ENCODE data around the gene ASRGL1. TPM values are rescaled to one million over a fixed set of nuclear protein-coding genes. Genes with fewer than 3 reads are reported as not detected.
"Not testable (repeated sequence)": the region's sequence is repeated elsewhere in the genome, so short reads cannot be mapped to it uniquely, and the experiment has no call there.

Gene ASRGL1
- total RNA-seq, 1 experiment from 2014 or later: 37.7 TPM

DNA sequence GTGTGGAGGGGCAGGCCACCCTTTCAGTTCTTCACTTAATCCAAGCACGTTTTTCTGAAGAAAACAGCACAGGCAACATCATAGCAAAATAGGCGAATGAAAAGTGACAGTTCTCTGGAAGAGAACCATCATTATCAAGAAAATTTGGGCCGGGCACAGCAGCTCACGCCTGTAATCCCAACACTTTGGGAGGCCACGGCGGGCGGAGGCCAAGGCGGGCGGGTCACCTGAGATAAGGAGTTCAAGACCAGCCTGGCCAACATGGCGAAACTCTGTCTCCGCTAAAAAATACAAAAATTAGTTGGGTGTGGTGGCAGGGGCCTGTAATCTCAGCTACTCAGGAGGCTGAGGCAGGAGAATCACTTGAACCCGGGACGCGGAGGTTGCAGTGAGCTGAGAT lies 9.7 kb upstream of the ASRGL1 start:
- H3K27ac ChIP-seq (ENCODE audit: low read depth, low read length, poor library complexity, severe bottlenecking); H3K4me1 ChIP-seq (ENCODE audit: insufficient read depth, low read length, poor library complexity, severe bottlenecking); intact Hi-C loops (cut with micrococcal nuclease; ENCODE audit: unreplicated experiment); H3K27me3 ChIP-seq (replicated peaks; ENCODE audit: insufficient read depth, low read depth, low read length, poor library complexity); DNase-seq (ENCODE audit: low spot score); CTCF ChIA-PET; H3K36me3 ChIP-seq (ENCODE audit: insufficient read depth, low read length, poor library complexity, severe bottlenecking); H3K9me3 ChIP-seq (ENCODE audit: low read depth, low read length, poor library complexity, severe bottlenecking); BruUV-seq (replicated peaks); H3K4me3 ChIP-seq (ENCODE audit: low read depth, low read length, poor library complexity, severe bottlenecking); POLR2A ChIA-PET (ENCODE audit: low non-redundant PET): not testable (repeated sequence)

DNA sequence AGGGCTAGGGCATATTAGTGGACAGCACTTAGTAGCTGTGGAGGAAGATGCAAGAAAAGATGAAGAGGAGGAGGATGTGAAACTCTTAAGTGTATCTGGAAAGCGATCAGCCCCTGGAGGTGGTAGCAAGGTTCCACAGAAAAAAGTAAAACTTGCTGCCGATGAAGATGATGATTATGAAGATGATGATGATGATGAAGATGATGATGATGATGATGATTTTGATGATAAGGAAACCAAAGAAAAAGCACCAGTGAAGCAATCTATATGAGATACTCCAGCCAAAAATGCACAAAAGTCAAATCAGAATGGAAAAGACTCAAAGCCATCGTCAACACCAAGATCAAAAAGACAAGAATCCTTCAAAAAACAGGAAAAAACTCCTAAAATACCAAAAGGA lies 6.0 kb upstream of the ASRGL1 start:
- H3K27ac ChIP-seq (ENCODE audit: low read depth, low read length, poor library complexity, severe bottlenecking); CTCF ChIA-PET; H3K4me3 ChIP-seq (ENCODE audit: low read depth, low read length, poor library complexity, severe bottlenecking); BruUV-seq (replicated peaks); H3K9me3 ChIP-seq (ENCODE audit: low read depth, low read length, poor library complexity, severe bottlenecking); DNase-seq (ENCODE audit: low spot score); POLR2A ChIA-PET (ENCODE audit: low non-redundant PET); intact Hi-C loops (cut with micrococcal nuclease; ENCODE audit: unreplicated experiment); H3K36me3 ChIP-seq (ENCODE audit: insufficient read depth, low read length, poor library complexity, severe bottlenecking); H3K4me1 ChIP-seq (ENCODE audit: insufficient read depth, low read length, poor library complexity, severe bottlenecking): not testable (repeated sequence)
- H3K27me3 ChIP-seq (replicated peaks; ENCODE audit: insufficient read depth, low read depth, low read length, poor library complexity): peaks cover 18% of the 10 kb centered on the region

DNA sequence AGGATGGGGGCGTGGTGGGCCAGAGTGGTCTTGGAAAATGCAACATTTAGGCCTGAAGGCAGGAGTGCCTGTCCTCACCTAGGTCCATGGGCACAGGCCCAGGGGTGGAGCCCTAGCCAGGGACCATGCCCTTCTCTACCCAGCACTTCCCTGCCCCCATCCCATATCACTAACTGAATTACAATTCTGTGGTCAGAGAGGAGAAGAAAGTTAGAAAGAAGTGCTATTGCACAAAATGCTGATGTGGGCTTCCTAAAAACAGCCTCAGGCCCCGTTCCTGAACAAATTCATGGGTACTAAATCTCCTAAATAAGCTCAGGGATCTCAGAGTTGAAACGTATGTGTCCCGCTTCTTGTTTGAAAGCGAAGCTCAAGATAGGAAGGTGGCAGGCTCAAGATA lies 3.5 kb upstream of the ASRGL1 start:
- ChIA-PET POLR2A (ENCODE audit: low non-redundant PET) (no interaction called here), CTCF (no interaction called here)
- no peaks in the 10 kb centered on the region for H3K4me1 ChIP-seq (ENCODE audit: insufficient read depth, low read length, poor library complexity, severe bottlenecking)
- H3K9me3 ChIP-seq (ENCODE audit: low read depth, low read length, poor library complexity, severe bottlenecking): no peaks in the 10 kb centered on the region
- BruUV-seq (replicated peaks): no TSS peak
- no peak for DNase-seq (ENCODE audit: low spot score)
- TF ChIP-seq, protein P1, sequence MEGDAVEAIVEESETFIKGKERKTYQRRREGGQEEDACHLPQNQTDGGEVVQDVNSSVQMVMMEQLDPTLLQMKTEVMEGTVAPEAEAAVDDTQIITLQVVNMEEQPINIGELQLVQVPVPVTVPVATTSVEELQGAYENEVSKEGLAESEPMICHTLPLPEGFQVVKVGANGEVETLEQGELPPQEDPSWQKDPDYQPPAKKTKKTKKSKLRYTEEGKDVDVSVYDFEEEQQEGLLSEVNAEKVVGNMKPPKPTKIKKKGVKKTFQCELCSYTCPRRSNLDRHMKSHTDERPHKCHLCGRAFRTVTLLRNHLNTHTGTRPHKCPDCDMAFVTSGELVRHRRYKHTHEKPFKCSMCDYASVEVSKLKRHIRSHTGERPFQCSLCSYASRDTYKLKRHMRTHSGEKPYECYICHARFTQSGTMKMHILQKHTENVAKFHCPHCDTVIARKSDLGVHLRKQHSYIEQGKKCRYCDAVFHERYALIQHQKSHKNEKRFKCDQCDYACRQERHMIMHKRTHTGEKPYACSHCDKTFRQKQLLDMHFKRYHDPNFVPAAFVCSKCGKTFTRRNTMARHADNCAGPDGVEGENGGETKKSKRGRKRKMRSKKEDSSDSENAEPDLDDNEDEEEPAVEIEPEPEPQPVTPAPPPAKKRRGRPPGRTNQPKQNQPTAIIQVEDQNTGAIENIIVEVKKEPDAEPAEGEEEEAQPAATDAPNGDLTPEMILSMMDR (conservative IDR thresholded peaks at IDR 0.05; ENCODE audit: low read depth, low read length): no peak
- TF ChIP-seq EZH2 (IDR thresholded peaks at IDR 0.05; ENCODE audit: borderline replicate concordance, low read depth, low read length, poor library complexity, severe bottlenecking): no peak
- H3K36me3 ChIP-seq (ENCODE audit: insufficient read depth, low read length, poor library complexity, severe bottlenecking): no peaks in the 10 kb centered on the region
- H3K27me3 ChIP-seq (replicated peaks; ENCODE audit: insufficient read depth, low read depth, low read length, poor library complexity): peaks cover 18% of the 10 kb centered on the region
- H3K4me3 ChIP-seq (ENCODE audit: low read depth, low read length, poor library complexity, severe bottlenecking): no peak overlapping the region
- intact Hi-C loops (cut with micrococcal nuclease; ENCODE audit: unreplicated experiment): no loop called here
- no peak overlapping the region for H3K27ac ChIP-seq (ENCODE audit: low read depth, low read length, poor library complexity, severe bottlenecking)

DNA sequence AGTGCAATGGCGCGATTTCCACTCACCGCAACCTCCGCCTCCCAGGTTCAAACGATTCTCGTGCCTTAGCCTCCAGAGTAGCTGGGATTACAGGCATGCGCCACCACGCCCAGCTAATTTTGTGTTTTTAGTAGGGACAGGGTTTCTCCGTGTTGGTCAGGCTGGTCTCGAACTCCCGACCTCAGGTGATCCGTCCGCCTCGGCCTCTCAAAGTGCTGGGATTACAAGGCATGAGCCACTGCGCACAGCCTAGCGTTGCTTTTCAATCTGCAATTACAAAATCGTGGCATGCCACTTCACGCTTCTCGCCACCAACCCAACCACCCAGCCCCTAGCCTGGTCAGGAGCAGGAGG lies 322 bp upstream of the ASRGL1 start:
- DNase-seq (ENCODE audit: low spot score); H3K27ac ChIP-seq (ENCODE audit: low read depth, low read length, poor library complexity, severe bottlenecking); H3K9me3 ChIP-seq (ENCODE audit: low read depth, low read length, poor library complexity, severe bottlenecking); H3K36me3 ChIP-seq (ENCODE audit: insufficient read depth, low read length, poor library complexity, severe bottlenecking); BruUV-seq (replicated peaks); intact Hi-C loops (cut with micrococcal nuclease; ENCODE audit: unreplicated experiment); CTCF ChIA-PET; POLR2A ChIA-PET (ENCODE audit: low non-redundant PET): not testable (repeated sequence)
- Histone ChIP-seq H3K27me3 (replicated peaks; ENCODE audit: insufficient read depth, low read depth, low read length, poor library complexity) (peaks cover 12% of the 10 kb centered on the region), H3K4me1 (ENCODE audit: insufficient read depth, low read length, poor library complexity, severe bottlenecking) (peaks cover 20% of the 10 kb centered on the region), H3K4me3 (ENCODE audit: low read depth, low read length, poor library complexity, severe bottlenecking) (peak overlapping the region; percentile 74)

DNA sequence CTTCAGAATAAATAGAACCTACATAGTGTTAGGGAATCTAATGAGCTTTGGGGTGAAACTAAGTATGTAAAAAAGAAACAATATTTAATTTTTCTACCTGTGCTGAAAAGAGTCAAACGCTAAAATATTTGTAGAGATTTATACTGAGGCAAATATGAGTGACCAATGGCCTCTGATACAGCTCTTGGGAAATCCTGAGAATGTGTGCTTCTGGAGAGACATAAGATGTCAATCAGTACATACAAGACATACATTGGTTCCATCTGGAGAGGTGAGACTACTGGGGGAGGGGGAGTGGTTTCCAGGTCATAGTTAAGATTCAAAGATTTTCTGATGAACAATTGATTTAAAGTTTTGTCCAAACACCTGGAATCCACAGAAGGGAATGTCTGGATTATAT lies 970 bp downstream of the ASRGL1 start:
- intact Hi-C loops (cut with micrococcal nuclease; ENCODE audit: unreplicated experiment): no loop called here
- H3K4me3 ChIP-seq (ENCODE audit: low read depth, low read length, poor library complexity, severe bottlenecking): peak overlapping the region; percentile 74

More for the DNA sequence above, 970 bp downstream of the ASRGL1 start:
- no peaks in the 10 kb centered on the region for H3K36me3 ChIP-seq (ENCODE audit: insufficient read depth, low read length, poor library complexity, severe bottlenecking)
- ChIA-PET CTCF (interaction anchor here (0.6 to 1.2 kb wide), 3 partner anchors 122 to 697 kb away, joined by 3 to 9 read pairs (median 3); no protein-coding TSS in a partner anchor), POLR2A (ENCODE audit: low non-redundant PET) (no interaction called here)
- H3K27ac ChIP-seq (ENCODE audit: low read depth, low read length, poor library complexity, severe bottlenecking): no peak overlapping the region
- TF ChIP-seq, protein P1 (conservative IDR thresholded peaks at IDR 0.05; ENCODE audit: low read depth, low read length): no peak
- no peak for TF ChIP-seq EZH2 (IDR thresholded peaks at IDR 0.05; ENCODE audit: borderline replicate concordance, low read depth, low read length, poor library complexity, severe bottlenecking)
- DNase-seq (ENCODE audit: low spot score): no peak
- BruUV-seq (replicated peaks): TSS peak; percentile 28
- peaks cover 12% of the 10 kb centered on the region for H3K27me3 ChIP-seq (replicated peaks; ENCODE audit: insufficient read depth, low read depth, low read length, poor library complexity)
- no peaks in the 10 kb centered on the region for H3K9me3 ChIP-seq (ENCODE audit: low read depth, low read length, poor library complexity, severe bottlenecking)
- peaks cover 20% of the 10 kb centered on the region for H3K4me1 ChIP-seq (ENCODE audit: insufficient read depth, low read length, poor library complexity, severe bottlenecking)
